T-cell (primary cell): ENCODE measurements around the gene CDC42EP5. TPM values are rescaled to one million over a fixed set of nuclear protein-coding genes. Genes with fewer than 3 reads are reported as not detected.
"Not testable (repeated sequence)": the region's sequence is repeated elsewhere in the genome, so short reads cannot be mapped to it uniquely, and the experiment has no call there.

Experiments used
- ATAC-seq, 4 experiments: fragments of 200-7000 bp in 3 of 4; fragments of 150-1000 bp in 1 of 4; cut with Tn5 transposase; replicated peaks in 1 of 4; 1 replicate in 3 of 4; 2 replicates in 1 of 4; pipeline ENCODE4 v1.10.0; 2021; ENCODE audit warnings: moderate library complexity in 3 of 4, mild to moderate bottlenecking in 2 of 4, moderate number of reproducible peaks in 1 of 4
- CTCF ChIA-PET, 2 donors: fragments of 300-600 bp; sonication (Branson Sonifier 250); formaldehyde crosslinking; loops; one replicate each; lab custom pipeline; 2022; ENCODE audit warnings: antibody characterized with exemption in 2 of 2; lab: Charles Lee
- POLR2A ChIA-PET, 2 donors: fragments of 300-600 bp; sonication (Branson Sonifier 250); formaldehyde crosslinking; loops; one replicate each; lab custom pipeline; 2022; ENCODE audit warnings: antibody characterized with exemption in 2 of 2; lab: Charles Lee
- DNase-seq, 35 experiments: peaks; one replicate each; pipeline versions ENCODE4 v3.0.0 to v3.0.0-alpha.2; 2013 to 2023
- H3K27ac ChIP-seq: one replicate; pipeline ENCODE4 v1.5.1; 2013; ENCODE audit warnings: low read length
- H3K27me3 ChIP-seq, 2 experiments: replicated peaks in 1 of 2; 1 replicate in 1 of 2; 2 replicates in 1 of 2; pipeline versions ENCODE4 v1.6.1 to v1.7.0; 2013; ENCODE audit warnings: low read length in 1 of 2, mixed read lengths in 1 of 2; ENCODE audit not compliant: control insufficient read depth in 2 of 2, insufficient read depth in 2 of 2; ENCODE audit errors: extremely low read depth in 1 of 2
- H3K36me3 ChIP-seq, 2 donors: 1 replicate in 1 of 2; 2 replicates in 1 of 2; pipeline versions ENCODE4 v1.6.1 to v1.7.0; 2013; ENCODE audit warnings: low read length in 1 of 2; ENCODE audit not compliant: control insufficient read depth in 2 of 2, insufficient read depth in 1 of 2; ENCODE audit errors: extremely low read depth in 1 of 2
- H3K4me1 ChIP-seq, 2 experiments: 1 replicate in 1 of 2; 2 replicates in 1 of 2; pipeline versions ENCODE4 v1.6.1 to v1.7.0; 2013; ENCODE audit warnings: low read length in 2 of 2, mixed read lengths in 1 of 2; ENCODE audit not compliant: insufficient read depth in 2 of 2, control insufficient read depth in 1 of 2; ENCODE audit errors: extremely low read depth in 1 of 2
- H3K4me3 ChIP-seq, 2 donors: 1 replicate in 1 of 2; 2 replicates in 1 of 2; pipeline versions ENCODE4 v1.5.1 to v1.7.0; 2013; ENCODE audit warnings: mild to moderate bottlenecking in 2 of 2, low read length in 1 of 2, moderate library complexity in 1 of 2; ENCODE audit not compliant: control insufficient read depth in 1 of 2; ENCODE audit errors: extremely low read depth in 1 of 2
- H3K9me3 ChIP-seq: 2 replicates; pipeline ENCODE4 v1.7.0; 2013
- H3K27ac Mint-ChIP-seq, 2 donors: one replicate each; pipeline ENCODE4 v1.8.0; 2020 to 2021; ENCODE audit warnings: mild to moderate bottlenecking in 2 of 2, mixed read lengths in 2 of 2
- H3K27me3 Mint-ChIP-seq, 2 donors: one replicate each; pipeline ENCODE4 v1.8.0; 2021 to 2022; ENCODE audit warnings: mixed read lengths in 2 of 2
- H3K36me3 Mint-ChIP-seq: one replicate; pipeline ENCODE4 v1.8.0; 2021; ENCODE audit warnings: mixed read lengths
- H3K4me1 Mint-ChIP-seq, 3 donors: one replicate each; pipeline ENCODE4 v1.8.0; 2020 to 2022; ENCODE audit warnings: mixed read lengths in 3 of 3, mild to moderate bottlenecking in 1 of 3
- H3K4me3 Mint-ChIP-seq, 3 donors: one replicate each; pipeline ENCODE4 v1.8.0; 2020 to 2022; ENCODE audit warnings: mild to moderate bottlenecking in 3 of 3, mixed read lengths in 3 of 3, moderate library complexity in 3 of 3
- H3K9me3 Mint-ChIP-seq, 3 donors: one replicate each; pipeline ENCODE4 v1.8.0; 2020 to 2022; ENCODE audit warnings: mixed read lengths in 3 of 3
- WGBS: methylation state at CpG from one replicate; pipeline ENCODE4 v1.1.5; 2013; ENCODE audit warnings: missing lambda C conversion rate; ENCODE audit not compliant: insufficient coverage; 5-methylcytosine and 5-hydroxymethylcytosine counted together
- total RNA-seq, 35 experiments: library from RNA in 6 of 35; stranded (reverse) in 6 of 35; fragments of 120-200 nt in 1 of 35; gene quantifications; one replicate each; pipeline versions ENCODE4 v1.2.1 to v1.2.4 and lab custom pipeline; 2013 to 2026

CDC42EP5 gene
- total RNA-seq, 5 donors from 2014 or later (not counting 1 experiment from before 2014, with no cell fraction given) = 0.43 TPM; not detected in 4

GRCh38 chr19:54493056-54493455 lies 20.0 kb upstream of the CDC42EP5 start:
- POLR2A ChIA-PET = not testable (repeated sequence)
- H3K4me1 Mint-ChIP-seq = peaks cover 8 to 30% (median 12%) of the 10 kb centered on the region in 3 donors
- 82% methylated on average over 5 of the region's 5 CpGs for WGBS

GRCh38 chr19:54492568-54492967 lies 19.5 kb upstream of the CDC42EP5 start:
- DNase-seq (no peak), ATAC-seq (no peak)
- WGBS = 88% methylated on average over 13 of the region's 18 CpGs
- no peak overlapping the region for H3K27ac ChIP-seq
- ChIA-PET CTCF (no interaction called here), POLR2A (interaction anchor here in 1 of 2 donors (0.6 kb wide), 1 partner anchor 17 kb away, joined by 3 read pairs; no protein-coding TSS in a partner anchor)
- H3K4me3 ChIP-seq = no peak overlapping the region
- no peak overlapping the region for H3K27ac Mint-ChIP-seq
- peaks cover 3 to 25% (median 7%) of the 10 kb centered on the region in 3 donors for H3K4me1 Mint-ChIP-seq
- H3K36me3 ChIP-seq = no peaks in the 10 kb centered on the region
- H3K4me1 ChIP-seq = peaks cover 0 to 2% of the 10 kb centered on the region in 2 experiments
- no peaks in the 10 kb centered on the region for H3K9me3 ChIP-seq
- H3K9me3 Mint-ChIP-seq = no peaks in the 10 kb centered on the region
- H3K4me3 Mint-ChIP-seq = no peak overlapping the region
- H3K36me3 Mint-ChIP-seq = no peaks in the 10 kb centered on the region
- H3K27me3 Mint-ChIP-seq = peaks cover 5 to 41% of the 10 kb centered on the region in 2 donors
- H3K27me3 ChIP-seq = peaks cover 3 to 13% of the 10 kb centered on the region in 2 experiments

More at GRCh38 chr19:54493056-54493455, 20.0 kb upstream of the CDC42EP5 start:
- H3K36me3 Mint-ChIP-seq, H3K36me3 ChIP-seq, H3K4me3 Mint-ChIP-seq, H3K4me1 ChIP-seq, H3K9me3 ChIP-seq, CTCF ChIA-PET, H3K27ac Mint-ChIP-seq, ATAC-seq, DNase-seq, H3K9me3 Mint-ChIP-seq, H3K27ac ChIP-seq, H3K4me3 ChIP-seq: not testable (repeated sequence)
- H3K27me3 ChIP-seq = peaks cover 3 to 13% of the 10 kb centered on the region in 2 experiments
- H3K27me3 Mint-ChIP-seq = peaks cover 5 to 42% of the 10 kb centered on the region in 2 donors

GRCh38 chr19:54489766-54490165 lies 16.7 kb upstream of the CDC42EP5 start:
- H3K27me3 ChIP-seq = peaks cover 3 to 7% of the 10 kb centered on the region in 2 experiments
- no peaks in the 10 kb centered on the region for H3K9me3 ChIP-seq
- WGBS = 87% methylated on average over 3 of the region's 9 CpGs
- Mint-ChIP-seq H3K27ac (no peak overlapping the region), H3K4me1 (peaks cover 0 to 7% (median 0%) of the 10 kb centered on the region in 3 donors), H3K36me3 (no peaks in the 10 kb centered on the region), H3K9me3 (no peaks in the 10 kb centered on the region), H3K4me3 (no peak overlapping the region), H3K27me3 (peaks cover 0 to 36% of the 10 kb centered on the region in 2 donors)
- H3K36me3 ChIP-seq = no peaks in the 10 kb centered on the region
- no peaks in the 10 kb centered on the region for H3K4me1 ChIP-seq
- H3K4me3 ChIP-seq = no peak overlapping the region
- ChIA-PET CTCF (interaction anchor here in 1 of 2 donors (0.5 kb wide), 1 partner anchor 13 kb away, joined by 5 read pairs; no protein-coding TSS in a partner anchor), POLR2A (no interaction called here)
- DNase-seq (no peak), ATAC-seq (no peak)
- H3K27ac ChIP-seq = no peak overlapping the region

GRCh38 chr19:54489341-54489740 lies 16.2 kb upstream of the CDC42EP5 start:
- 83% methylated on average over 4 of the region's 7 CpGs for WGBS
- H3K36me3 Mint-ChIP-seq = no peaks in the 10 kb centered on the region
- no peaks in the 10 kb centered on the region for H3K4me1 ChIP-seq
- no peak overlapping the region for H3K4me3 ChIP-seq
- H3K27ac ChIP-seq = no peak overlapping the region
- no peak overlapping the region for H3K4me3 Mint-ChIP-seq
- no peaks in the 10 kb centered on the region for H3K9me3 ChIP-seq
- POLR2A ChIA-PET = no interaction called here
- H3K9me3 Mint-ChIP-seq = no peaks in the 10 kb centered on the region
- H3K36me3 ChIP-seq = no peaks in the 10 kb centered on the region
- H3K27ac Mint-ChIP-seq = no peak overlapping the region
- ATAC-seq (no peak), DNase-seq (no peak)
- peaks cover 3 to 12% of the 10 kb centered on the region in 2 experiments for H3K27me3 ChIP-seq
- peaks cover under 1 to 38% of the 10 kb centered on the region in 2 donors for H3K27me3 Mint-ChIP-seq
- H3K4me1 Mint-ChIP-seq = peaks cover 0 to 7% (median 0%) of the 10 kb centered on the region in 3 donors
- CTCF ChIA-PET = no interaction called here

- no peak overlapping the region for H3K27ac Mint-ChIP-seq
- no peak overlapping the region for H3K27ac ChIP-seq
- H3K4me1 Mint-ChIP-seq = peaks cover 4 to 17% (median 10%) of the 10 kb centered on the region in 3 donors
- no peaks in the 10 kb centered on the region for H3K9me3 ChIP-seq
- no peaks in the 10 kb centered on the region for H3K9me3 Mint-ChIP-seq
- H3K36me3 Mint-ChIP-seq = no peaks in the 10 kb centered on the region
- no peak for DNase-seq
- no peak for ATAC-seq
- ChIA-PET CTCF (no interaction called here), POLR2A (no interaction called here)
- 60% methylated on average over 4 of the region's 5 CpGs for WGBS
- peaks cover 0 to 6% of the 10 kb centered on the region in 2 experiments for H3K4me1 ChIP-seq
- H3K4me3 Mint-ChIP-seq = no peak overlapping the region
- peaks cover 0 to 10% of the 10 kb centered on the region in 2 experiments for H3K27me3 ChIP-seq
- no peak overlapping the region for H3K4me3 ChIP-seq
- peaks cover 10 to 28% of the 10 kb centered on the region in 2 donors for H3K27me3 Mint-ChIP-seq
- no peaks in the 10 kb centered on the region for H3K36me3 ChIP-seq
Measured at GRCh38 chr19:54485851-54486250, 12.8 kb upstream of the CDC42EP5 start.

- CTCF ChIA-PET = no interaction called here
- Mint-ChIP-seq H3K27ac (no peak overlapping the region), H3K27me3 (peaks cover 12 to 33% of the 10 kb centered on the region in 2 donors), H3K4me3 (no peak overlapping the region), H3K9me3 (no peaks in the 10 kb centered on the region), H3K4me1 (peaks cover 4 to 15% (median 12%) of the 10 kb centered on the region in 3 donors), H3K36me3 (no peaks in the 10 kb centered on the region)
- ATAC-seq (no peak), DNase-seq (no peak)
- H3K4me3 ChIP-seq = no peak overlapping the region
- no peaks in the 10 kb centered on the region for H3K36me3 ChIP-seq
- 89% methylated on average over 10 of the region's 10 CpGs for WGBS
- POLR2A ChIA-PET = interaction anchor here in 1 of 2 donors (0.6 kb wide), 1 partner anchor 41 kb away, joined by 5 read pairs; no protein-coding TSS in a partner anchor
- no peaks in the 10 kb centered on the region for H3K9me3 ChIP-seq
- no peak overlapping the region for H3K27ac ChIP-seq
- H3K27me3 ChIP-seq = peaks cover 0 to 16% of the 10 kb centered on the region in 2 experiments
- H3K4me1 ChIP-seq = peaks cover 0 to 6% of the 10 kb centered on the region in 2 experiments
Measured at GRCh38 chr19:54484451-54484850, 11.4 kb upstream of the CDC42EP5 start.
